Adrenal gland (tissue), 12 donors: ENCODE results near the gene RTN4IP1. TPM values are rescaled to one million over a fixed set of nuclear protein-coding genes. Genes with fewer than 3 reads are reported as not detected.

Experiments
- DNase-seq, 7 donors: peaks; one replicate each; pipeline ENCODE4 v3.0.0-alpha.2; 2019 to 2020
- H3K27ac ChIP-seq, 5 donors: fragments of 200-600 bp; sonication (generic) in 4 of 5; 1 replicate in 3 of 5; 2 replicates in 2 of 5; pipeline versions ENCODE4 v1.5.1 to v1.8.0; 2016 to 2020; ENCODE audit warnings: mild to moderate bottlenecking in 1 of 5
- H3K27me3 ChIP-seq: fragments of 200-600 bp; 2 replicates; pipeline ENCODE4 v1.8.0; 2021
- H3K36me3 ChIP-seq, 2 donors: fragments of 200-600 bp; replicated peaks in 1 of 2; 1 replicate in 1 of 2; 2 replicates in 1 of 2; pipeline versions ENCODE4 v1.5.1 to v1.8.0; 2018 to 2022
- H3K4me1 ChIP-seq, 2 donors: fragments of 200-600 bp; replicated peaks in 1 of 2; 1 replicate in 1 of 2; 2 replicates in 1 of 2; pipeline versions ENCODE4 v1.5.1 to v1.8.0; 2018 to 2021
- H3K4me3 ChIP-seq, 4 donors: fragments of 200-600 bp; sonication (generic) in 3 of 4; one replicate each; pipeline ENCODE4 v1.5.1; 2016 to 2018
- H3K9me3 ChIP-seq, 3 donors: fragments of 200-600 bp; sonication (generic) in 1 of 3; replicated peaks in 1 of 3; 1 replicate in 2 of 3; 2 replicates in 1 of 3; pipeline versions ENCODE4 v1.5.1 to v1.8.0; 2016 to 2021
- POLR2A ChIP-seq, 2 donors: fragments of 450-650 bp; IDR thresholded peaks; one replicate each; pipeline ENCODE4 v1.6.1; 2017; ENCODE audit warnings: antibody characterized with exemption in 2 of 2, mild to moderate bottlenecking in 2 of 2, moderate library complexity in 1 of 2
- WGBS, 4 donors: extraction: QIAGEN DNeasy Blood & Tissue Kit in 2 of 4; methylation state at CpG; one replicate each; pipeline versions ENCODE4 v1.1.5 to v1.1.7; 2013 to 2017; 5-methylcytosine and 5-hydroxymethylcytosine counted together
- intact Hi-C, 2 donors: fragments of 100-400 bp; cut with DNase I; formaldehyde crosslinking; loops; one replicate each; pipeline versions ENCODE4 v1.14.1 to v1.15.0; 2022 to 2023
- polyA plus RNA-seq, 3 donors: library from polyadenylated mRNA; stranded (reverse); fragments of 200-250 nt in 2 of 3; fragments of 350-450 nt in 1 of 3; fragmentation: Illumina TruSeq in 1 of 3; extraction: RNeasy Lipid Tissue Mini Kit (QIAGEN cat#74804) in 1 of 3; gene quantifications; one replicate each; pipeline ENCODE4 v1.2.3, GENCODE V29; 2013 to 2014
- small RNA-seq, 2 donors: library from RNA; depleted of rRNA; stranded (forward); fragments of <200 nt; gene quantifications; one replicate each; pipeline ENCODE3, GENCODE V24; 2016
- total RNA-seq, 9 donors: library from RNA; depleted of rRNA in 4 of 9; stranded (reverse); fragments of >200 nt in 4 of 9; fragments of 120-200 nt in 1 of 9; fragmentation: NEBNext Ultra II Directional in 1 of 9; extraction: Animal tissue kit (Norgen Biotek cat#: 25700) in 1 of 9; gene quantifications; one replicate each; pipeline versions ENCODE4 v1.1.0 to v1.2.4, GENCODE V29; 2013 to 2023
- TF ChIP-seq, protein P1 (sequence below), 6 experiments: fragments of 450-650 bp in 4 of 6; fragments of 200-600 bp in 2 of 6; sonication (generic) in 1 of 6; IDR thresholded peaks; 1 replicate in 5 of 6; 2 replicates in 1 of 6; pipeline versions ENCODE4 v1.5.1 to v1.8.0; 2016 to 2021; ENCODE audit warnings: antibody characterized with exemption in 6 of 6, mild to moderate bottlenecking in 2 of 6, moderate library complexity in 1 of 6
- donor health status: healthy with polysubstance abuse.
- donor health status: Bipolar disorder and iron deficiency.
- donor health status: DM: yes; HTN: yes; CAD: no.
- donor health status: DM: no; HTN: no; CAD: no.
- donor health status: DM: no; HTN: no; CAD: no.
- donor health status: DM: yes; HTN: yes; CAD: no.

The RTN4IP1 gene
- total and polyA plus RNA-seq, 12 donors = 1.6 to 22.1 (median 7.5) TPM

DNA sequence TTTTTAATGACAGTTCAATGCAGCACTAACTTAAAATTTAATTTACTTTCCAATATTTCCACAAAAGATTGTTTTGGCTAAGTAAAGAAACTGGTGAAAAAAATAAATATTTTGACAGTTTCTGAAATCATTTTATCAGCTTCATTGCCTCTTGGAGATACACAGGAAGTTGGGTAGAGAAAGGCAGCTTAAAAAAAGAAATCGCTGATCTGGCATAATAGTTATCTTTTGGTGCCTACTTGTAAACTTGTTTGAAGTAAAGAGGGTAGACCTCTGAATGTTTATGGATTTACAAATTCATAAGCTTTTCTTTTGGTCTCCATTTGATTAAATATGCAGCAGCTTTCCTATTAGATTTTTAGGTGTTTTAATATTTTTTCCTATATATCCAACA lies 103.4 kb downstream of the RTN4IP1 start:
- Histone ChIP-seq H3K36me3 (no peaks in the 10 kb centered on the region), H3K27me3 (no peaks in the 10 kb centered on the region), H3K27ac (no peak overlapping the region), H3K4me3 (no peak overlapping the region), H3K4me1 (peaks cover 0 to 14% of the 10 kb centered on the region in 2 donors), H3K9me3 (no peaks in the 10 kb centered on the region)
- TF ChIP-seq POLR2A (IDR thresholded peaks at IDR 0.05) = no peak
- TF ChIP-seq, protein P1, sequence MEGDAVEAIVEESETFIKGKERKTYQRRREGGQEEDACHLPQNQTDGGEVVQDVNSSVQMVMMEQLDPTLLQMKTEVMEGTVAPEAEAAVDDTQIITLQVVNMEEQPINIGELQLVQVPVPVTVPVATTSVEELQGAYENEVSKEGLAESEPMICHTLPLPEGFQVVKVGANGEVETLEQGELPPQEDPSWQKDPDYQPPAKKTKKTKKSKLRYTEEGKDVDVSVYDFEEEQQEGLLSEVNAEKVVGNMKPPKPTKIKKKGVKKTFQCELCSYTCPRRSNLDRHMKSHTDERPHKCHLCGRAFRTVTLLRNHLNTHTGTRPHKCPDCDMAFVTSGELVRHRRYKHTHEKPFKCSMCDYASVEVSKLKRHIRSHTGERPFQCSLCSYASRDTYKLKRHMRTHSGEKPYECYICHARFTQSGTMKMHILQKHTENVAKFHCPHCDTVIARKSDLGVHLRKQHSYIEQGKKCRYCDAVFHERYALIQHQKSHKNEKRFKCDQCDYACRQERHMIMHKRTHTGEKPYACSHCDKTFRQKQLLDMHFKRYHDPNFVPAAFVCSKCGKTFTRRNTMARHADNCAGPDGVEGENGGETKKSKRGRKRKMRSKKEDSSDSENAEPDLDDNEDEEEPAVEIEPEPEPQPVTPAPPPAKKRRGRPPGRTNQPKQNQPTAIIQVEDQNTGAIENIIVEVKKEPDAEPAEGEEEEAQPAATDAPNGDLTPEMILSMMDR (IDR thresholded peaks at IDR 0.05) = no peak
- DNase-seq = no peak
- intact Hi-C loops = no loop called here
- whole genome bisulfite sequencing, 4 donors = 70 to 93% (median 83%) methylated on average over 1 of the region's 1 CpG

- TF ChIP-seq POLR2A (IDR thresholded peaks at IDR 0.05) = no peak
- TF ChIP-seq, protein P1 (IDR thresholded peaks at IDR 0.05) = no peak
- peak overlapping the region in 1 of 4 donors; percentile 30 for H3K4me3 ChIP-seq
- H3K4me1 ChIP-seq = peaks cover 0 to 14% of the 10 kb centered on the region in 2 donors
- no peaks in the 10 kb centered on the region for H3K36me3 ChIP-seq
- 26 to 40% (median 34%) methylated on average over 7 of the region's 7 CpGs for WGBS, 4 donors
- no peaks in the 10 kb centered on the region for H3K9me3 ChIP-seq
- no peak for DNase-seq
- H3K27me3 ChIP-seq = no peaks in the 10 kb centered on the region
- H3K27ac ChIP-seq = no peak overlapping the region
- intact Hi-C loops = no loop called here
Measured at GRCh38 chr6:106525107-106525881, 104.0 kb downstream of the RTN4IP1 start.

GRCh38 chr6:106522562-106523250 lies 106.6 kb downstream of the RTN4IP1 start:
- Histone ChIP-seq H3K4me3 (no peak overlapping the region), H3K9me3 (no peaks in the 10 kb centered on the region), H3K27me3 (no peaks in the 10 kb centered on the region), H3K27ac (no peak overlapping the region), H3K36me3 (no peaks in the 10 kb centered on the region), H3K4me1 (peaks cover 0 to 14% of the 10 kb centered on the region in 2 donors)
- no peak for DNase-seq
- intact Hi-C loops = no loop called here
- 69 to 82% (median 79%) methylated on average over 6 of the region's 6 CpGs for WGBS, 4 donors
- TF ChIP-seq, protein P1 (IDR thresholded peaks at IDR 0.05) = no peak

Small RNA genes within 50 kb of the gene (small RNA-seq; reads per million reads assigned to genes)
- 0 reads per million in 2 donors for gene RNU6-527P

Other genes with a start within 250 kb of the RTN4IP1 start
- 10 to 100 TPM in 6 of 9 donors, 1 to 10 TPM in 3; 8.5 to 23.0 (median 11.3) TPM for gene QRSL1, start 80 bp upstream of the RTN4IP1 start, total RNA-seq
- 10 to 100 TPM in 1 of 3 donors, 1 to 10 TPM in 2; 4.8 to 17.5 (median 5.6) TPM for gene QRSL1, start 80 bp upstream of the RTN4IP1 start, polyA plus RNA-seq